ENCODE results near the gene LLGL2.
A peak's percentile ranks its signal among the peaks of the same experiment; 100 is the strongest.
"Not testable (repeated sequence)": the region's sequence is repeated elsewhere in the genome, so short reads cannot be mapped to it uniquely, and the experiment has no call there.

LLGL2 gene

GRCh38 chr17:75568412-75569255 lies 43.1 kb downstream of the LLGL2 start:
- no peak for DNase-seq (ENCODE audit: low read depth in 2 of 2)

GRCh38 chr17:75570034-75570676 lies 44.7 kb downstream of the LLGL2 start:
- DNase-seq (ENCODE audit: low read depth in 2 of 2): no peak

GRCh38 chr17:75570772-75571171 lies 45.3 kb downstream of the LLGL2 start:
- DNase-seq (ENCODE audit: low read depth in 2 of 2): no peak

GRCh38 chr17:75571197-75571884 lies 45.8 kb downstream of the LLGL2 start:
- no peak for DNase-seq (ENCODE audit: low read depth in 2 of 2)

GRCh38 chr17:75571885-75572215 lies 46.4 kb downstream of the LLGL2 start:
- no peak for DNase-seq (ENCODE audit: low read depth in 2 of 2)

GRCh38 chr17:75572713-75573539 lies 47.4 kb downstream of the LLGL2 start:
- DNase-seq (ENCODE audit: low read depth in 2 of 2): no peak

GRCh38 chr17:75573540-75573957 lies 48.1 kb downstream of the LLGL2 start:
- no peak for DNase-seq (ENCODE audit: low read depth in 2 of 2)

GRCh38 chr17:75573994-75574393 lies 48.5 kb downstream of the LLGL2 start:
- no peak for DNase-seq (ENCODE audit: low read depth in 2 of 2)

GRCh38 chr17:75574404-75575036 lies 49.0 kb downstream of the LLGL2 start:
- no peak for DNase-seq (ENCODE audit: low read depth in 2 of 2)

GRCh38 chr17:75575197-75575596 lies 49.7 kb downstream of the LLGL2 start:
- DNase-seq (ENCODE audit: low read depth in 2 of 2): no peak

- DNase-seq (ENCODE audit: low read depth in 2 of 2): no peak
These were observed 50.2 kb downstream of the LLGL2 start for GRCh38 chr17:75575728-75576127.

GRCh38 chr17:75576661-75577060 lies 51.2 kb downstream of the LLGL2 start:
- DNase-seq (ENCODE audit: low read depth in 2 of 2): no peak

GRCh38 chr17:75581121-75581725 lies 55.7 kb downstream of the LLGL2 start:
- peak in 1 of 2 donors; percentile 8 for DNase-seq (ENCODE audit: low read depth in 2 of 2)

- not testable (repeated sequence) for DNase-seq (ENCODE audit: low read depth in 2 of 2)
These were observed 57.7 kb downstream of the LLGL2 start for GRCh38 chr17:75583197-75583596.

- no peak for DNase-seq (ENCODE audit: low read depth in 2 of 2)
These were observed 59.3 kb downstream of the LLGL2 start for GRCh38 chr17:75584849-75585175.

GRCh38 chr17:75587675-75588595 lies 62.4 kb downstream of the LLGL2 start, which contains the start of gene MYO15B:
MYO15B (plus strand) TSS chr17:75587800; CDS start chr17:75588058, 258 bp downstream.
- peak; percentile 19 to 49 for DNase-seq (ENCODE audit: low read depth in 2 of 2)

GRCh38 chr17:75588596-75589011 lies 63.1 kb downstream of the LLGL2 start:
- DNase-seq (ENCODE audit: low read depth in 2 of 2): no peak

GRCh38 chr17:75589012-75589918 lies 63.8 kb downstream of the LLGL2 start:
- peak; percentile 83 to 90 for DNase-seq (ENCODE audit: low read depth in 2 of 2)

- no peak for DNase-seq (ENCODE audit: low read depth in 2 of 2)
These were observed 64.4 kb downstream of the LLGL2 start for GRCh38 chr17:75589919-75590303.

All from stimulated activated CD8-positive, alpha-beta memory T cell treated with anti-CD3 and anti-CD28 coated beads, Interleukin-15, amount 100 ng/mL, for 4 hours (primary cell).